HepG2 (cell line): ENCODE results near the gene CCM2. TPM values are rescaled to one million over a fixed set of nuclear protein-coding genes. Genes with fewer than 3 reads are reported as not detected.
A peak's percentile ranks its signal among the peaks of the same experiment; 100 is the strongest.

ENCODE experiments used
- CTCF ChIP-seq: sonication (generic); formaldehyde crosslinking; IDR thresholded peaks from 2 replicates; pipeline ENCODE4 v1.5.0; 2020; ENCODE audit warnings: mild to moderate bottlenecking, missing genetic modification reagents, moderate library complexity
- DNMT3B ChIP-seq: conservative IDR thresholded peaks from 2 replicates; pipeline ENCODE4 v1.6.1; 2016; ENCODE audit warnings: missing biosample characterization, control low read depth
- LCORL ChIP-seq, 2 experiments: fragments of 450-650 bp in 1 of 2; sonication (generic) in 1 of 2; formaldehyde crosslinking in 1 of 2; IDR thresholded peaks; 2 replicates each; pipeline versions ENCODE4 v1.5.0 to v1.6.1; 2017 to 2020; ENCODE audit warnings: antibody characterized with exemption in 1 of 2, missing genetic modification reagents in 1 of 2
- MEIS1 ChIP-seq: sonication (generic); formaldehyde crosslinking; IDR thresholded peaks from 2 replicates; pipeline ENCODE4 v1.9.0; 2021; ENCODE audit warnings: mild to moderate bottlenecking, missing genetic modification reagents, moderate library complexity, borderline replicate concordance
- MIER3 ChIP-seq: IDR thresholded peaks from 2 replicates; pipeline ENCODE4 v1.6.1; 2016; ENCODE audit warnings: missing compliant biosample characterization, borderline replicate concordance
- RNF2 ChIP-seq: fragments of 450-650 bp; conservative IDR thresholded peaks from 2 replicates; pipeline ENCODE4 v1.6.1; 2016; ENCODE audit warnings: low read depth
- SIN3B ChIP-seq: fragments of 150-350 bp; IDR thresholded peaks from 2 replicates; pipeline ENCODE4 v1.6.1; 2014; ENCODE audit warnings: low read length
- ZBTB7B ChIP-seq: sonication (generic); formaldehyde crosslinking; IDR thresholded peaks from 2 replicates; pipeline ENCODE4 v1.4.0; 2020; ENCODE audit warnings: missing genetic modification reagents
- ZNF234 ChIP-seq: sonication (generic); formaldehyde crosslinking; conservative IDR thresholded peaks from 2 replicates; pipeline ENCODE4 v1.5.1; 2020; ENCODE audit warnings: mild to moderate bottlenecking, missing genetic modification reagents
- ZNF3 ChIP-seq: IDR thresholded peaks from 2 replicates; pipeline ENCODE4 v1.7.0; 2017; ENCODE audit warnings: inconsistent platforms
- ZNF496 ChIP-seq: sonication (generic); formaldehyde crosslinking; IDR thresholded peaks from 2 replicates; pipeline ENCODE4 v1.8.1; 2023; ENCODE audit warnings: mild to moderate bottlenecking, moderate library complexity, missing genetic modification reagents; ENCODE audit not compliant: insufficient replicate concordance
- ZNF543 ChIP-seq: sonication (generic); formaldehyde crosslinking; IDR thresholded peaks from 2 replicates; pipeline ENCODE4 v1.4.0; 2020; ENCODE audit warnings: mild to moderate bottlenecking, missing genetic modification reagents
- ZNF547 ChIP-seq: sonication (generic); formaldehyde crosslinking; IDR thresholded peaks from 2 replicates; pipeline ENCODE4 v1.5.1; 2020; ENCODE audit warnings: mild to moderate bottlenecking, missing genetic modification reagents
- ZNF772 ChIP-seq: sonication (generic); formaldehyde crosslinking; IDR thresholded peaks from 2 replicates; pipeline ENCODE4 v1.5.0; 2020; ENCODE audit warnings: mild to moderate bottlenecking, missing genetic modification reagents
- polyA plus RNA-seq, 8 experiments: library from polyadenylated mRNA; depleted of rRNA in 3 of 8; stranded (reverse) in 7 of 8; unstranded in 1 of 8; fragments of >200 nt; fragmentation: Illumina TruSeq in 4 of 8; extraction: Trizol in 4 of 8; gene quantifications; 2 replicates each; pipeline versions ENCODE4 v1.2.1 to v1.2.3, GENCODE V29; 2011 to 2016; ENCODE audit warnings: low read depth in 4 of 8, missing spikeins in 1 of 8, mixed read lengths in 1 of 8; ENCODE audit not compliant: insufficient read depth in 1 of 8
- total RNA-seq, 5 experiments: library from RNA; depleted of rRNA; stranded (reverse); fragments of >200 nt; fragmentation: Illumina TruSeq; extraction: Trizol; gene quantifications; 2 replicates each; pipeline ENCODE4 v1.2.3, GENCODE V29; 2016; ENCODE audit warnings: low read depth in 1 of 5
- TF ChIP-seq, protein P1 (sequence below), 2 experiments: sonication (generic) in 1 of 2; formaldehyde crosslinking in 1 of 2; IDR thresholded peaks; 2 replicates each; pipeline versions ENCODE4 v1.4.0 to v1.6.1; 2016 to 2020; ENCODE audit warnings: borderline replicate concordance in 1 of 2, low read depth in 1 of 2, mild to moderate bottlenecking in 1 of 2, missing genetic modification reagents in 1 of 2
- TF ChIP-seq, protein P2 (sequence below): sonication (generic); formaldehyde crosslinking; IDR thresholded peaks from 2 replicates; pipeline ENCODE4 v1.5.0; 2020; ENCODE audit warnings: mild to moderate bottlenecking, missing genetic modification reagents, borderline replicate concordance
- TF ChIP-seq, protein P3 (sequence below): IDR thresholded peaks from 2 replicates; pipeline ENCODE4 v1.6.1; 2012; ENCODE audit warnings: low read length, improper control_type of control experiment

Gene CCM2
- total and polyA plus RNA-seq, 2 of the 13 experiments (the other 11 are each of a cell fraction or from before 2014, with no cell fraction given), result 13.7 to 15.8 TPM

DNA sequence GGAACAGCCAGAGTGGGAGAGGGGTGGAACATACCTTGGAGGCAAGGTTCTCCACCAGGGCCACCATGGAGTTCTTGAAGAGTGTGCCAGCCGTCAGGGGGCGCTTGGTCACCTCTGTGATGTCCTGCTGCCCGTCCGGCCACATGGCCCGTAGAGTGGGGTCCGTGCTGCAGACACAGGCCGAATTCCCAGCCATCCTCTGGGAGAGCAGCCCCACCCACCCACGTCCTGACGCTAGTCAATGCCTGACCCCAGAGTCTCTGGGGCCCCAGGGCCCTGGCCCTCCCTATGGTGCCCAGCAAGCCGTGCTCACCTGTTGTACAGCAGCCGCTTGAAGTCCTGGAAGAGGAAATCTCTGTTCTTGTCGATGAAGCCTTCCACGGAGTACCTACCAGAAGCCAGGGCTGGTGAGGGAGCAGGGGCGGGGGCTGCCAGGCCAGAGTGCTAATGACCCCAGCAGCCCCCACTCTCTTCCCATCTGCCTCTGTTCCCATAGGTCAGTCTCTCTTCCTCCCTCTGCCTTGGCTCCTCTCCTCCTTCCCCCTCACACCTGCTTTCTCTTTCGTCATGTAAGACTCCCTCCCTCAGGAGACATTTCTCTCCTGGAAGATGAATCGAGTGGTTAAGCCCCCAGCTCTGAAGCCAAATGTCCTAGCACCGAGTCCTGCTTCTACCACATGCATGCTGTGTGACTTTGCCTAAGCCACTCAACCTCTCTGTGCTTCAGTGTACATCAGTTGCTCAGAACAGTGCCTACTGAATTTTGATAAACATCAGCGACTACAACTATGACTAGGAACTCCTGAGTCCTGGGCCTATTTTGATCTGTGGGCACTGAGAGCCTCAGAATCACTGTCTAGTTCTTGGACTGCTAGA is 32.2 kb upstream of the CCM2 start (continued):
- TF ChIP-seq, protein P1, sequence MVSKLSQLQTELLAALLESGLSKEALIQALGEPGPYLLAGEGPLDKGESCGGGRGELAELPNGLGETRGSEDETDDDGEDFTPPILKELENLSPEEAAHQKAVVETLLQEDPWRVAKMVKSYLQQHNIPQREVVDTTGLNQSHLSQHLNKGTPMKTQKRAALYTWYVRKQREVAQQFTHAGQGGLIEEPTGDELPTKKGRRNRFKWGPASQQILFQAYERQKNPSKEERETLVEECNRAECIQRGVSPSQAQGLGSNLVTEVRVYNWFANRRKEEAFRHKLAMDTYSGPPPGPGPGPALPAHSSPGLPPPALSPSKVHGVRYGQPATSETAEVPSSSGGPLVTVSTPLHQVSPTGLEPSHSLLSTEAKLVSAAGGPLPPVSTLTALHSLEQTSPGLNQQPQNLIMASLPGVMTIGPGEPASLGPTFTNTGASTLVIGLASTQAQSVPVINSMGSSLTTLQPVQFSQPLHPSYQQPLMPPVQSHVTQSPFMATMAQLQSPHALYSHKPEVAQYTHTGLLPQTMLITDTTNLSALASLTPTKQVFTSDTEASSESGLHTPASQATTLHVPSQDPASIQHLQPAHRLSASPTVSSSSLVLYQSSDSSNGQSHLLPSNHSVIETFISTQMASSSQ (IDR thresholded peaks at IDR 0.05; ENCODE audit: low read depth), result no peak
- TF ChIP-seq, protein P1 (CRISPR knock-in tag; IDR thresholded peaks at IDR 0.05; ENCODE audit: borderline replicate concordance), result no peak
- TF ChIP-seq, protein P2, sequence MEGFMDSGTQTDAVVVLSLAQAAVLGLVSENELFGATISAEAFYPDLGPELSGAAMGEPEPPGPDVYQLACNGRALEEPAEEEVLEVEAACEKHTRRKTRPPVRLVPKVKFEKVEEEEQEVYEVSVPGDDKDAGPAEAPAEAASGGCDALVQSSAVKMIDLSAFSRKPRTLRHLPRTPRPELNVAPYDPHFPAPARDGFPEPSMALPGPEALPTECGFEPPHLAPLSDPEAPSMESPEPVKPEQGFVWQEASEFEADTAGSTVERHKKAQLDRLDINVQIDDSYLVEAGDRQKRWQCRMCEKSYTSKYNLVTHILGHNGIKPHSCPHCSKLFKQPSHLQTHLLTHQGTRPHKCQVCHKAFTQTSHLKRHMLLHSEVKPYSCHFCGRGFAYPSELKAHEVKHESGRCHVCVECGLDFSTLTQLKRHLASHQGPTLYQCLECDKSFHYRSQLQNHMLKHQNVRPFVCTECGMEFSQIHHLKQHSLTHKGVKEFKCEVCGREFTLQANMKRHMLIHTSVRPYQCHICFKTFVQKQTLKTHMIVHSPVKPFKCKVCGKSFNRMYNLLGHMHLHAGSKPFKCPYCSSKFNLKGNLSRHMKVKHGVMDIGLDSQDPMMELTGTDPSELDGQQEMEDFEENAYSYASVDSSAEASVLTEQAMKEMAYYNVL, result no peak
- TF ChIP-seq ZNF496 (no peak), LCORL (IDR thresholded peaks at IDR 0.05) (no peak), LCORL (CRISPR knock-in tag; IDR thresholded peaks at IDR 0.05) (no peak), CTCF (CRISPR knock-in tag) (peak; percentile 94), ZNF547 (CRISPR knock-in tag) (0 out of 2 replicates have a peak, but pooled peaks have one; percentile 21), RNF2 (peak; percentile 65), DNMT3B (CRISPR knock-in tag) (no peak), ZNF3 (no peak), ZBTB7B (CRISPR knock-in tag) (no peak), ZNF543 (CRISPR knock-in tag) (no peak), MIER3 (CRISPR knock-in tag) (peak; percentile 50; the same call in 1 of the 2 replicates), ZNF234 (CRISPR knock-in tag) (0 out of 2 replicates have a peak, but pooled peaks have one; percentile 66), SIN3B (no peak), ZNF772 (CRISPR knock-in tag) (no peak), MEIS1 (no peak)
- TF ChIP-seq, protein P3, sequence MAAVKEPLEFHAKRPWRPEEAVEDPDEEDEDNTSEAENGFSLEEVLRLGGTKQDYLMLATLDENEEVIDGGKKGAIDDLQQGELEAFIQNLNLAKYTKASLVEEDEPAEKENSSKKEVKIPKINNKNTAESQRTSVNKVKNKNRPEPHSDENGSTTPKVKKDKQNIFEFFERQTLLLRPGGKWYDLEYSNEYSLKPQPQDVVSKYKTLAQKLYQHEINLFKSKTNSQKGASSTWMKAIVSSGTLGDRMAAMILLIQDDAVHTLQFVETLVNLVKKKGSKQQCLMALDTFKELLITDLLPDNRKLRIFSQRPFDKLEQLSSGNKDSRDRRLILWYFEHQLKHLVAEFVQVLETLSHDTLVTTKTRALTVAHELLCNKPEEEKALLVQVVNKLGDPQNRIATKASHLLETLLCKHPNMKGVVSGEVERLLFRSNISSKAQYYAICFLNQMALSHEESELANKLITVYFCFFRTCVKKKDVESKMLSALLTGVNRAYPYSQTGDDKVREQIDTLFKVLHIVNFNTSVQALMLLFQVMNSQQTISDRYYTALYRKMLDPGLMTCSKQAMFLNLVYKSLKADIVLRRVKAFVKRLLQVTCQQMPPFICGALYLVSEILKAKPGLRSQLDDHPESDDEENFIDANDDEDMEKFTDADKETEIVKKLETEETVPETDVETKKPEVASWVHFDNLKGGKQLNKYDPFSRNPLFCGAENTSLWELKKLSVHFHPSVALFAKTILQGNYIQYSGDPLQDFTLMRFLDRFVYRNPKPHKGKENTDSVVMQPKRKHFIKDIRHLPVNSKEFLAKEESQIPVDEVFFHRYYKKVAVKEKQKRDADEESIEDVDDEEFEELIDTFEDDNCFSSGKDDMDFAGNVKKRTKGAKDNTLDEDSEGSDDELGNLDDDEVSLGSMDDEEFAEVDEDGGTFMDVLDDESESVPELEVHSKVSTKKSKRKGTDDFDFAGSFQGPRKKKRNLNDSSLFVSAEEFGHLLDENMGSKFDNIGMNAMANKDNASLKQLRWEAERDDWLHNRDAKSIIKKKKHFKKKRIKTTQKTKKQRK, result no peak
